H1 (cell line): Measurements from ENCODE around the gene TTC3. TPM values are rescaled to one million over a fixed set of nuclear protein-coding genes. Genes with fewer than 3 reads are reported as not detected.

Experiments
- CTCF ChIA-PET: fragments of 300-600 bp; sonication (Branson Sonifier 250); formaldehyde crosslinking; loops from one replicate; lab custom pipeline; 2021; ENCODE audit not compliant: partially characterized antibody; lab: Charles Lee
- POLR2A ChIA-PET: fragments of 300-600 bp; sonication (Branson Sonifier 250); formaldehyde crosslinking; loops from one replicate; lab custom pipeline; 2021; ENCODE audit warnings: inconsistent platforms; ENCODE audit not compliant: partially characterized antibody; lab: Charles Lee
- DNase-seq, 2 experiments: peaks; one replicate each; pipeline versions ENCODE4 v3.0.0 to v3.0.0-alpha.2; 2010 to 2022; ENCODE audit warnings: low spot score in 2 of 2, low read depth in 1 of 2, mixed read lengths in 1 of 2
- FAIRE-seq: peaks from 2 replicates; lab custom pipeline; 2011; peaks lifted over from hg19 to GRCh38; lab: Jason Lieb, UNC
- H2AFZ ChIP-seq: 2 replicates; pipeline ENCODE4 v1.8.1; 2012; ENCODE audit warnings: low read length, inconsistent platforms
- H2AK5ac ChIP-seq: 2 replicates; pipeline ENCODE4 v1.6.1; 2013; ENCODE audit warnings: low read depth, low read length
- H2BK120ac ChIP-seq: replicated peaks from 2 replicates; pipeline ENCODE3; 2013; ENCODE audit warnings: low read depth, low read length, inconsistent platforms
- H2BK12ac ChIP-seq: 2 replicates; pipeline ENCODE4 v1.6.1; 2013; ENCODE audit warnings: low read depth, low read length
- H2BK15ac ChIP-seq: 2 replicates; pipeline ENCODE4 v1.6.1; 2013; ENCODE audit warnings: low read length
- H2BK20ac ChIP-seq: 2 replicates; pipeline ENCODE4 v1.6.1; 2013; ENCODE audit warnings: low read length
- H2BK5ac ChIP-seq: 2 replicates; pipeline ENCODE4 v1.6.1; 2013; ENCODE audit warnings: low read depth, low read length
- H3K14ac ChIP-seq: 2 replicates; pipeline ENCODE4 v1.6.1; 2013; ENCODE audit warnings: inconsistent platforms; ENCODE audit not compliant: insufficient read length
- H3K18ac ChIP-seq: 2 replicates; pipeline ENCODE4 v1.6.1; 2013; ENCODE audit warnings: low read length; ENCODE audit errors: extremely low read depth
- H3K23ac ChIP-seq: 2 replicates; pipeline ENCODE4 v1.6.1; 2013; ENCODE audit warnings: inconsistent platforms; ENCODE audit not compliant: insufficient read length
- H3K23me2 ChIP-seq: 2 replicates; pipeline ENCODE4 v1.6.1; 2013; ENCODE audit warnings: low read depth, low read length
- H3K27ac ChIP-seq: 2 replicates; pipeline ENCODE4 v1.6.1; 2011; ENCODE audit warnings: low read depth, low read length, inconsistent platforms
- H3K27me3 ChIP-seq, 4 experiments: replicated peaks in 1 of 4; 1 replicate in 1 of 4; 2 replicates in 3 of 4; pipeline versions ENCODE4 v1.6.1 to v1.8.1; 2011 to 2013; ENCODE audit warnings: low read length in 3 of 4, mild to moderate bottlenecking in 3 of 4, inconsistent platforms in 2 of 4, mixed read lengths in 2 of 4, moderate library complexity in 1 of 4; ENCODE audit not compliant: control insufficient read depth in 3 of 4, insufficient read depth in 3 of 4; ENCODE audit errors: extremely low read depth in 1 of 4
- H3K36me3 ChIP-seq, 4 experiments: 2 replicates each; pipeline versions ENCODE4 v1.6.1 to v1.8.1; 2011 to 2013; ENCODE audit warnings: mild to moderate bottlenecking in 4 of 4, low read length in 3 of 4, moderate library complexity in 2 of 4, control low read depth in 1 of 4, inconsistent platforms in 1 of 4; ENCODE audit not compliant: insufficient read depth in 4 of 4, control insufficient read depth in 2 of 4
- H3K4ac ChIP-seq: replicated peaks from 2 replicates; pipeline ENCODE3; 2013; ENCODE audit warnings: low read length, low read depth, mixed read lengths, inconsistent platforms; ENCODE audit not compliant: insufficient read length
- H3K4me1 ChIP-seq, 4 experiments: replicated peaks in 1 of 4; 1 replicate in 1 of 4; 2 replicates in 3 of 4; pipeline versions ENCODE4 v1.6.1 to v1.8.1; 2011 to 2013; ENCODE audit warnings: low read length in 3 of 4, inconsistent platforms in 2 of 4, mixed read lengths in 1 of 4; ENCODE audit not compliant: insufficient read depth in 4 of 4, control insufficient read depth in 3 of 4
- H3K4me2 ChIP-seq, 2 experiments: 2 replicates each; pipeline versions ENCODE4 v1.6.1 to v1.8.1; 2011 to 2013; ENCODE audit warnings: low read depth in 2 of 2, low read length in 2 of 2, control low read depth in 1 of 2, inconsistent platforms in 1 of 2, mild to moderate bottlenecking in 1 of 2; ENCODE audit not compliant: insufficient read depth in 1 of 2
- H3K4me3 ChIP-seq, 4 experiments: fragments of 200-600, 300-600 bp in 1 of 4; sonication (generic), shearing (Covaris generic), sonication (Bioruptor Twin) in 1 of 4; 2 replicates each; pipeline versions ENCODE4 v1.5.1 to v1.8.1; 2011 to 2016; ENCODE audit warnings: low read length in 4 of 4, low read depth in 3 of 4, control low read depth in 2 of 4, inconsistent platforms in 2 of 4, mild to moderate bottlenecking in 2 of 4, mixed read lengths in 1 of 4, moderate library complexity in 1 of 4; ENCODE audit not compliant: insufficient read depth in 2 of 4; ENCODE audit errors: extremely low read depth in 1 of 4
- H3K56ac ChIP-seq: replicated peaks from 2 replicates; pipeline ENCODE3; 2013; ENCODE audit warnings: low read depth, mild to moderate bottlenecking, mixed read lengths, low read length, inconsistent platforms; ENCODE audit not compliant: insufficient read length
- H3K79me1 ChIP-seq: 2 replicates; pipeline ENCODE4 v1.6.1; 2013; ENCODE audit warnings: low read depth, low read length, control low read depth
- H3K79me2 ChIP-seq, 2 experiments: 2 replicates each; pipeline versions ENCODE4 v1.6.1 to v1.8.1; 2012 to 2013; ENCODE audit warnings: low read length in 2 of 2, mild to moderate bottlenecking in 2 of 2, inconsistent platforms in 1 of 2; ENCODE audit not compliant: insufficient read depth in 2 of 2, control insufficient read depth in 1 of 2
- H3K9ac ChIP-seq, 4 experiments: replicated peaks in 1 of 4; 1 replicate in 1 of 4; 2 replicates in 3 of 4; pipeline versions ENCODE4 v1.6.1 to v1.8.1; 2011 to 2013; ENCODE audit warnings: low read depth in 3 of 4, low read length in 3 of 4, control low read depth in 2 of 4, mild to moderate bottlenecking in 2 of 4, moderate library complexity in 2 of 4, inconsistent platforms in 1 of 4; ENCODE audit errors: extremely low read depth in 1 of 4
- H3K9me3 ChIP-seq, 2 experiments: 2 replicates each; pipeline versions ENCODE4 v1.6.1 to v1.8.1; 2012 to 2013; ENCODE audit warnings: mild to moderate bottlenecking in 2 of 2, moderate library complexity in 2 of 2, control low read depth in 1 of 2, inconsistent platforms in 1 of 2, low read depth in 1 of 2, low read length in 1 of 2, mixed read lengths in 1 of 2; ENCODE audit not compliant: insufficient read depth in 2 of 2
- H4K20me1 ChIP-seq, 2 experiments: replicated peaks in 1 of 2; 2 replicates each; pipeline versions ENCODE3 to v1.8.1; 2011 to 2013; ENCODE audit warnings: inconsistent platforms in 2 of 2, low read length in 2 of 2, mild to moderate bottlenecking in 1 of 2; ENCODE audit not compliant: insufficient read depth in 2 of 2, control insufficient read depth in 1 of 2
- H4K5ac ChIP-seq: 2 replicates; pipeline ENCODE4 v1.6.1; 2013; ENCODE audit warnings: low read length, low read depth, mixed read lengths, inconsistent platforms; ENCODE audit not compliant: insufficient read length
- H4K8ac ChIP-seq: 2 replicates; pipeline ENCODE4 v1.8.0; 2013; ENCODE audit warnings: mild to moderate bottlenecking, moderate library complexity, low read length, inconsistent platforms; ENCODE audit not compliant: insufficient read depth; ENCODE audit errors: extremely low read depth
- H4K91ac ChIP-seq: replicated peaks from 2 replicates; pipeline ENCODE3; 2013; ENCODE audit warnings: low read length, mixed read lengths, inconsistent platforms; ENCODE audit not compliant: insufficient read length
- BACH1 ChIP-seq: IDR thresholded peaks from 2 replicates; pipeline ENCODE4 v1.6.1; 2012; ENCODE audit warnings: low read length, improper control_type of control experiment
- GTF2F1 ChIP-seq: IDR thresholded peaks from 2 replicates; pipeline ENCODE4 v1.6.1; 2012; ENCODE audit warnings: low read depth, low read length, improper control_type of control experiment, borderline replicate concordance
- NRF1 ChIP-seq: IDR thresholded peaks from 2 replicates; pipeline ENCODE4 v1.6.1; 2011; ENCODE audit warnings: mild to moderate bottlenecking, low read depth, low read length, improper control_type of control experiment
- RAD21 ChIP-seq, 2 experiments: IDR thresholded peaks in 1 of 2; conservative IDR thresholded peaks in 1 of 2; 2 replicates each; pipeline ENCODE4 v1.6.1; 2011; ENCODE audit warnings: low read depth in 2 of 2, low read length in 2 of 2, improper control_type of control experiment in 1 of 2, inconsistent platforms in 1 of 2, mild to moderate bottlenecking in 1 of 2, moderate library complexity in 1 of 2
- SIX5 ChIP-seq: IDR thresholded peaks from 2 replicates; pipeline ENCODE4 v1.6.1; 2011; ENCODE audit warnings: mild to moderate bottlenecking, low read depth, low read length
- WGBS, 2 experiments: shearing (Covaris generic) in 1 of 2; methylation state at CpG; one replicate each; pipeline versions ENCODE4 v1.1.6 to v1.1.7; 2013 to 2015; ENCODE audit warnings: low lambda C conversion rate in 2 of 2, mixed read lengths in 2 of 2, inconsistent platforms in 1 of 2, low coverage in 1 of 2, missing lambda C conversion rate in 1 of 2; ENCODE audit not compliant: insufficient replicate concordance in 2 of 2, insufficient coverage in 1 of 2, insufficient read length in 1 of 2; ENCODE audit errors: extremely low coverage in 1 of 2, missing lambda C conversion rate in 1 of 2; 5-methylcytosine and 5-hydroxymethylcytosine counted together
- polyA plus RNA-seq, 7 experiments: library from polyadenylated mRNA; depleted of rRNA in 3 of 7; stranded (reverse) in 5 of 7; unstranded in 2 of 7; fragments of >200 nt in 5 of 7; fragments of 200-250 nt in 2 of 7; gene quantifications; 1 replicate in 5 of 7; 2 replicates in 1 of 7; 4 replicates in 1 of 7; pipeline versions ENCODE4 v1.2.1 to v1.2.3, GENCODE V29; 2011 to 2013; ENCODE audit warnings: missing spikeins in 2 of 7, mixed read lengths in 2 of 7
- total RNA-seq: library from RNA; stranded (reverse); fragmentation: NEBNext Ultra II Directional; extraction: Animal tissue kit (Norgen Biotek cat#: 25700); gene quantifications from 2 replicates; pipeline ENCODE4 v1.2.1, GENCODE V29; 2021
- TF ChIP-seq, protein P1 (sequence below): IDR thresholded peaks from 2 replicates; pipeline ENCODE4 v1.6.1; 2011; ENCODE audit warnings: low read depth, mild to moderate bottlenecking, low read length; ENCODE audit not compliant: insufficient read depth
- TF ChIP-seq, protein P2 (sequence below), 3 experiments: IDR thresholded peaks; 1 replicate in 2 of 3; 2 replicates in 1 of 3; pipeline versions ENCODE4 v1.5.1 to v1.6.1; 2011; ENCODE audit warnings: low read length in 3 of 3, mild to moderate bottlenecking in 3 of 3, inconsistent platforms in 2 of 3, low read depth in 1 of 3, moderate library complexity in 1 of 3; ENCODE audit not compliant: insufficient read depth in 1 of 3; ENCODE audit errors: control extremely low read depth in 1 of 3

The TTC3 gene
- total and polyA plus RNA-seq, 2 of the 8 experiments (the other 6 are each of a cell fraction or from before 2014, with no cell fraction given) = 11.0 to 36.2 TPM

DNA sequence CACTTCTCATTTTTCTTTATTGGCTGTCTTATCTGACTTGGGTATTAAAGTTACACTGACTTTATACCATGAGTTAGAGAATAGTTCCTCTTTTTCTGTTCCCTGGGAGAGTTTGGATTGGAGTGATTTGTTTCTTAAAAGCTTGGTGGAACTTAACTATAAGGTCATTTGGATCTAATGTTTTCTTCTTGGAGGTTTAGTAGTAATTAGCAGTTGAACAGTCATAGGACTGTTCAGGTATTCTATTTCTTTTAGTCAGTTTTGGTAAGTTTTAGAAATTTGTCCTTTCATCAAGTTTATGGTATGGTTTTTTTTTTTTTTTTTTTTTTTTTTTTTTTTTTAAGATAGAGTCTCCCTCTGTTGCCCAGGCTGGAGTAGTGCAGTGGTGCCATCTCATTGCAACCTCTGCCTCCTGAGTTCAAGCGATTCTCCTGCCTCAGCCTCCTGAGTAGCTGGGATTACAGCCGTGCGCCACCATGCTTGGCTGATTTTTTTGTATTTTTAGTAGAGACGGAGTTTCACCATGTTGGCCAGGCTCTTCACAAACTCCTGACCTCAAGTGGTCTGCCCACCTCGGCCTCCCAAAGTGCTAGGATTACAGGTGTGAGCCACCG, 6.3 kb downstream of the TTC3 start:
- FAIRE-seq = no peak
- H4K20me1 ChIP-seq = peaks cover 0 to 3% of the 10 kb centered on the region in 2 experiments
- H3K56ac ChIP-seq = no peak overlapping the region
- no peak overlapping the region for H2BK15ac ChIP-seq
- no peak overlapping the region for H3K18ac ChIP-seq
- WGBS, 2 experiments = 60% methylated on average over 6 of the region's 6 CpGs; no CpG with 5 or more reads in 1 of the 2 experiments
- DNase-seq = no peak
- H3K79me1 ChIP-seq = no peaks in the 10 kb centered on the region; the same call in 1 of the 2 replicates
- H3K23me2 ChIP-seq = no peaks in the 10 kb centered on the region
- H3K4me1 ChIP-seq = no peaks in the 10 kb centered on the region
- H3K9me3 ChIP-seq = no peaks in the 10 kb centered on the region; a peak in 1 of 4 replicates
- peaks cover 0 to 51% of the 10 kb centered on the region in 2 experiments; a peak in 2 of 4 replicates for H3K79me2 ChIP-seq
- H2BK12ac ChIP-seq = no peak overlapping the region
- no peak overlapping the region for H3K4me2 ChIP-seq
- H3K27me3 ChIP-seq = peaks cover 3 to 13% (median 7%) of the 10 kb centered on the region in 4 experiments; a peak in 6 of 7 replicates
- no peak overlapping the region for H3K4ac ChIP-seq
- H3K23ac ChIP-seq = no peak overlapping the region
- ChIA-PET POLR2A (no interaction called here), CTCF (no interaction called here)
- H2BK120ac ChIP-seq = no peak overlapping the region
- H2BK5ac ChIP-seq = no peak overlapping the region
- H3K9ac ChIP-seq = no peak overlapping the region
- no peak overlapping the region for H3K27ac ChIP-seq
- H3K36me3 ChIP-seq = no peaks in the 10 kb centered on the region
- H4K91ac ChIP-seq = no peak overlapping the region
- no peak overlapping the region for H2AFZ ChIP-seq
- no peak overlapping the region for H4K8ac ChIP-seq
- H2AK5ac ChIP-seq = no peak overlapping the region
- H2BK20ac ChIP-seq = no peak overlapping the region
- H4K5ac ChIP-seq = no peak overlapping the region
- no peak overlapping the region for H3K14ac ChIP-seq
- H3K4me3 ChIP-seq = no peak overlapping the region
- TF ChIP-seq, protein P1, sequence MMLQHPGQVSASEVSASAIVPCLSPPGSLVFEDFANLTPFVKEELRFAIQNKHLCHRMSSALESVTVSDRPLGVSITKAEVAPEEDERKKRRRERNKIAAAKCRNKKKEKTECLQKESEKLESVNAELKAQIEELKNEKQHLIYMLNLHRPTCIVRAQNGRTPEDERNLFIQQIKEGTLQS = no peak
- TF ChIP-seq, protein P2, sequence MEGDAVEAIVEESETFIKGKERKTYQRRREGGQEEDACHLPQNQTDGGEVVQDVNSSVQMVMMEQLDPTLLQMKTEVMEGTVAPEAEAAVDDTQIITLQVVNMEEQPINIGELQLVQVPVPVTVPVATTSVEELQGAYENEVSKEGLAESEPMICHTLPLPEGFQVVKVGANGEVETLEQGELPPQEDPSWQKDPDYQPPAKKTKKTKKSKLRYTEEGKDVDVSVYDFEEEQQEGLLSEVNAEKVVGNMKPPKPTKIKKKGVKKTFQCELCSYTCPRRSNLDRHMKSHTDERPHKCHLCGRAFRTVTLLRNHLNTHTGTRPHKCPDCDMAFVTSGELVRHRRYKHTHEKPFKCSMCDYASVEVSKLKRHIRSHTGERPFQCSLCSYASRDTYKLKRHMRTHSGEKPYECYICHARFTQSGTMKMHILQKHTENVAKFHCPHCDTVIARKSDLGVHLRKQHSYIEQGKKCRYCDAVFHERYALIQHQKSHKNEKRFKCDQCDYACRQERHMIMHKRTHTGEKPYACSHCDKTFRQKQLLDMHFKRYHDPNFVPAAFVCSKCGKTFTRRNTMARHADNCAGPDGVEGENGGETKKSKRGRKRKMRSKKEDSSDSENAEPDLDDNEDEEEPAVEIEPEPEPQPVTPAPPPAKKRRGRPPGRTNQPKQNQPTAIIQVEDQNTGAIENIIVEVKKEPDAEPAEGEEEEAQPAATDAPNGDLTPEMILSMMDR (IDR thresholded peaks at IDR 0.05; ENCODE audit: control extremely low read depth in 1 of 3, insufficient read depth in 1 of 3, low read depth in 1 of 3, low read length in 3 of 3) = peak in 1 of 3 experiments; percentile 3; a peak in 1 of 4 replicates
- TF ChIP-seq GTF2F1 = no peak
- TF ChIP-seq RAD21 (IDR thresholded peaks at IDR 0.05 in 1 of 2, conservative IDR thresholded peaks at IDR 0.05 in 1 of 2; ENCODE audit: low read depth in 2 of 2, low read length in 2 of 2) = peak in 1 of 2 experiments; percentile 20; a peak in 1 of 4 replicates
- no peak for TF ChIP-seq NRF1
- no peak for TF ChIP-seq SIX5
- no peak for TF ChIP-seq BACH1
